NCI-H2081 treated with DMSO at 0.1 percent for 48 hours (cell line): ENCODE measurements around the gene LSM5.

Source experiments
- DNase-seq: peaks from one replicate; lab custom pipeline; 2025; lab: John Stamatoyannopoulos, UW

The LSM5 gene

DNA sequence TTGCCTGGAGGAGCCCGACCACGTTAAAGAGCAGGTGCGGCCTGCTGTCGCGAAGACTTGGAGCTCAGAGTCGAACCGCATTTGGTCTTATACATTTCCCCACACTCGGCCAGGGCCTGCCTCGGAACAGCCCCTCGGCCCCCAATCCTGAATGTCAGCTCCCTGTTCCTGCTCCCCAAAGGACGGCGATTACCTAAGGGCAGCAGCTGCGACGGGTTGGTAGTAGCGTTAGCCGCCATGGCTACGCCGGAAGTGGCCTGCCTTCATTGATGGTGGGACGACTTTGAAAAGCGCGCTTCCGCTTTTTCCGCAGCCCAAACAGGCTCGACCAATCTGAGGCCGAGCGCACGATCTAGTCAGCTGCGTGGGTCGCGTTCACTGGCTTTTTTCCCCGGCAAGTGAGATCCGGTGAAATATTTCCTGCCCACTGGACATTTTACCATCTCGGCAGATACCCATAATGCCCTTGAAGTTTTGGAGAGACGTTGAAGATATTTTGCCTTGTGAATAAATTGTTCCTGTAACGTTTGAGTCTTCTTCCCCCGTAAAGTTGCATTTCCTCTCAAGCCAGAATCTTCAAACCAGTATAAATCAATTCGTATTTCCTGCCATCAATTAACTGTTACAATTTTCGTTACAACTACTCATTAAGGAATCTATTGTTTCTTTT lies at the start of gene LSM5:
Gene LSM5 (minus strand): TSS at position 254 of the 670 bp plus-strand sequence. CDS start 15 bp downstream, at position 239.
- DNase-seq = peak; percentile 77

DNA sequence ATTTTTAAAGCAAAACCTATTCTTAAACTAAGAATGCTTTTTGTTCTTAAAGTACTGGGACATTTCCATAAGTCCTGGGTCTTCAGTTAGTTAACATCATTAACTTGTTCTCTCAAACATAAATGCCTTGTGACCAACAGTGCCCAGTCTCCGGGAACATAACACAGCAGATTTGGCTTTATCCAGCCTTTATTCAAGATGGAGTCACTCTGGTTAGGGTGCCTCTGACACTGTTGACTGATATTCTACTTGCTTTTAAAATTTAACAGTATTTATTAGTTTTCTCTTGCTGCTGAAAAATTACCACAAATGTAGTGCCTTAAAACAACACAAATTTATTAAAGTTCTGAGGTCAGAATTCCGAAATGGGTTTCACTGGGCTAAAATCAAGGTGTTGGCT lies 49.2 kb upstream of the LSM5 start:
- no peak for DNase-seq

DNA sequence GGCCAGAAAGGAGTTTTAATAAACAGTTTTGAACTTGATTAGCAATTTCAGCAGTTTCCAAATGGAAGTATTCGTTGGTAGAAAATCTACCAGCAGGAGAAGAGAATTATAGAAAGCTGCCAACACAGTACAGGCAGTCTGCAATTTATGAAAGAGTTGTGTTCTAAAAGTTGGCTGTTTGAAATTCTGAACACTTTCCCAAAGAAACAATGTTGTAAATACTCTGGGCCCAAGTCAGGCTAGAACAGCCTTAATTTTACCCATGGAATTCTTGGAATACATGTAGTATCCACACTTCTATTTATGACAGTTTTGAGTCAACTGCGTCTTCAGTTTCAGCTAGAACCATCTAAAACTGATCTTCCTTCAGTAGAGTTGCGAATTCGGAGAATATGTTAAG lies 47.6 kb upstream of the LSM5 start:
- no peak for DNase-seq

DNA sequence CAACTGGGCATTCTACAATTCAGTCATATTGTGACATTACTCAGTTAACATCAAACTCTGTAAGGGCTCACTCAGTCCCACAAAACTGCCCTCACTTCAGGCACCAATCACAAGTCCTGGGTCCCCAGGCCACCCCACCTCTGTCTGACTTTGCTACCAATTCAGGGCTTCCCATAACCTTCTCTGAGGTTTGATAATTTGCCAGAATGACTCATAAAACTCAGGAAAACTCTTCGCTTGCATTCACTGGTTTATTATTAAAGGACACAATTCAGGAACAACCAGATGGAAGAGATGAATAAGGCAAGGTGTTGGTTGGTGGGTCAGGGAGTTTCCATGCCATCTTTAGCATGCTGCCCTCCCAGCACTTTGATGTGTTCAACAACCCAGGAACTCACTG lies 46.4 kb upstream of the LSM5 start:
- DNase-seq = no peak

DNA sequence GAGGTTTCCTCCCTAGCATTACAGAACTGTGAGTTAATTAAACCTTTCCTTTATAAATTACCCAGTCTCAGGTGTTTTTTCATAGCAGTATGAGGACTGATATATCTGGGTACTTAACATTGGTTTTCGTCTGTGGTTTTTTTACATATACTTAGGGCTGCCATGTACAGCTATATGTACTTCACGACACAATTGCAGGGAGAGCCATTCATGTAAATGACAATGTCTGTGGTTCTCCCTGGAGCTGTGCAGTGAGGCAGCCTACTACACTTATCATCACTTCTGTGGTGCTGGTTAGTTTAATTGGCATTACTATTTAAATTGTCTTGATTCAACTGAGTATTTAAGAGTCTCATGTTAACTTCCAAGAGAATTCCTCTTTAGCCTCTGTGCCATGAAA lies 45.8 kb upstream of the LSM5 start:
- no peak for DNase-seq

DNA sequence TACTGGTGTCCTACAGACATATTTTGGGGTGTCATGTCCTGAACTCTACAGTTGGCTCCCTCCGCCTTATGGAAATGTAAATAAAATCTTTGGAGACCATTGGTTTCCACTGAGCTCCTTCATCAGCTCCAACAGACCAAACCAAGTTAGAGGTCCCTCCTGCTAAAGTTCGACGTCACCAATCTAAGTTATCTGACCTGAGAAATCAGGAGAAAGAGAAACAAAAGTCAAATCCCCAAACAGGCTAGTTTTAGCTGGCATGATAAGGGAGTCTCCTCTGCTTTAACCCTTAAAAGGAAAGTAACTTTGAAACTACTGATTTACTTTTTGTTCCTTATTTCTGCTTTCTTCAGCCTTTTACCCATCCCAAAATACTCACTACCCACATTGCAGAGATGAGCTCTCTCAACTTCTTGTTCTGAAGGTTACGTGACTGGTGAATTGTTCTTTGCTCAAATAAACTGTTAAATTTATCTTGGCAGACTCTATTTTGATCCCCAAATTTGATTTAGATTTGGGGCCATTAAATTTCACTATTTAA lies 45.1 kb upstream of the LSM5 start:
- no peak for DNase-seq

DNA sequence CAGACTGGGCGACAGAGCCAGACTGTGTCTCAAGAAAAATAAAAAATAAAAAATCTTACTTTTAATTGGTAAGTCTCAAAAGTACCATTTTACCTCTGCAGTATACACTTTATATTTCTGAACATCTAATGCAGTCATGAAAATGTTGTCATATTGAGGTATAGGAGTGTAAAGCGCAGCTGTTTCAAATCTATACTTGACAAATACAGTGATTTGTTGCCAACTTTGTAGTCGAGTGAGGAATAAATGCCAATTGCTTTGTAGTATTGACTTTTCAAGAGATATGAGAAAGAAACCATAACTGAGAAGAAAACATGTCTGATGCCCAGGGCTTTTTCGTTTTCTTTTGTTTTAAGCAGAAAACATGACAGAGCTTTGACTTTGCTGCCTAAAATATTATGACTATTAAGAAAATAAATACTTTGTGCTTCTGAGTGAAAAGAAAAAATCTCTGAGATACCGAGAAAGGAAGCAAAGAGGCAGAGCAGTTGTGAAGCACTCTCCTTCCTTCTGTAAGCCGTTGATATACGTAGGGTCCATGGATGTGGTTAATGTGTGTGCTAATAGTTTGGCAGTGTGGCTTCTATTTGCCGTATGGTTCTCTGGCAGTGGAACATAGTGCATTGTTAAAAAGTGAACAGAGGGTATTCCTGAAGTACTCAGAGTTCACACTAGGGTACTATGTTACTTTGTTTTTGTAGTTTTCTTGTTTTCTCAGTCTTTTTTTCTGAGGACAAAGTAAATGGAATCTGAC lies 43.3 kb upstream of the LSM5 start:
- DNase-seq = no peak

DNA sequence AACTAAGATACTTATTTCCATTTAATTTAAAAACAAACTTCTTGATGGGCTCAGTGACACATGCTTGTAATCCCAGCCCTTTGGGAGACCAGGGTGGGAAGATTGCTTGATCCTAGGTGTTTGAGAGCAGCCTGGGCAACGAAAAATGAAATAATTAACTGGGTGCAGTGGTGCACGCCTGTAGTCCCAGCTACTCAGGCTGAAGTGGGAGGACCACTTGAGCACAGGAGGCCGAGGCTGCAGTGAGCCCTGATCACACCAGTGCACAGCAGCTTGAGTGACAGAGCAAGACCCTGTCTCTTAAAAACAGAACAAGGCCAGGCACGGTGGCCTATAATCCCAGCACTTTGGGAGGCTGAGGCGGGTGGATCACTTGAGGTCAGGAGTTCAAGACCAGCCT lies 42.5 kb upstream of the LSM5 start:
- no peak for DNase-seq

DNA sequence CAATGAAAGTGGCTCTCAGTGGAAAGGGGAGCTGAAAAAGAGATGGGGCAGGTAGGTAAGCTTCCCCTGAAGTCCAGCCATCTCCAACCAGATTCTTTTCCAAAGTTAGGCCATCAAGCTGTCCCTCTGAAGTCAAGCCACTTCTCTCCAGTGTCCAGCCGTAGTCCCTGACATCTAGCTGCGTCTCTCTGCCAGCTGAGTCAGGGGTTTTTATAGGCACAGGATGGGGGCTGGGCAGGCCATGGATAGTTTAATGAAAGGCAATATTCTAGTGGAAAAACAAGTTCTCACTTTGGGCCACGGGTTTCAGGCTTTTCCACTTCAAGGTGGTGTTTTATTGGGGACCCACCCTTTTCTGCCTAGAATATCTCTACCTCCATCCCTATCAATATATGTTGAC lies 41.9 kb upstream of the LSM5 start:
- DNase-seq = no peak

DNA sequence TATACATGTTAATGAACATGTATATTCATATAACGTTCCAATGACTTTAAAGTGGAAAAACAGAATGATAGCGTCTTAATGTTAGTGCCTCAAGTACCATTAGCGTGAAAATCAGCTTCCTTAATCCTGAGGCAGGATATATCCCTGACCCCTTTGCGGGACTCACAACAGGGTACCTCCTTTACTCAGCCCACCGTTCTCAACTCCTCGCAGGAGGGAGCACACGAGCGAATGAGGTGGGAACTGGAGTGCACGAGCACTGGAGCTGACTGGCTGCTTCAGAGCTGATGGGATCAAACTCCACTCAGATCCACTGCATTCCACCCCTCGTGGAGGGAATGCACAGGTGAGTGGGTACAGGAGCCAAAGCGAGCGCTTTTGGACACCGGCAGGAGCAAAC lies 41.2 kb upstream of the LSM5 start:
- no peak for DNase-seq

DNA sequence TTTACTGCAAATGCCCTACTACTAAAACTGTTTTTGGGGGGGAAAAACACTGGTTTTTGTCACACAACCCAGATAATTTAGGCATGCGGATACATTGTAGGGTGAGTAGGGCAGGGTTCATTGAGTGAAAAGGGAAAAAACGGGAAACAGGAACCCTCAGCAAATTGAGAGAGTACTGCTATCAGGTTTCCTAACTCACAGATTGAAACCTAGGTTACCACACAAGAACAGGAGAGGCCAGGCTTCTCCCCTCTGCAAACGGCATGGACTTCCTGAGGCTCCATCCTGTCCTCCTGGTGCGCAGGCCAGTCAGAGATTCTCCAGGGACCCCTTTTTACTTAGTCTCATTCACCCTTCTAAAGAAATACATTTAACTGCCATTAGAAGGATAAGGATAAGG lies 35.7 kb upstream of the LSM5 start:
- no peak for DNase-seq

DNA sequence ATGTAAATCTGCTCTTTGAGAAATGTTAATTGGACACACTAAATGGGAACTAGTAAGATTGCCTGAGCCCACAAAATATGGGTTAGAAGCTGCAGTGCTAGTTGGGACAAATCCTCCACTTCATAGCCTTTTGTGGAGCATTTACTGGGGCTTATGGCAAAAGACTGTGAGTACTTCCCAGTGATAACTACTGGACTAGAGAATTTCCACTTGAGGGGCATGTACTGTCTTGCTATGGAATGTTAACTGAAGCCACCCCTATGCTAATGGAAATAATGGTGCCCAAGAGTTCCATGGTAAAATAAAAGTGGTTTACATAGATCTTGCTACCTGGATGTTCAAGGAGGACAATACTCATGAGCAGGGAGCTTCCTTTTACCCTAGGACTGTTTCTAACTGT lies 34.5 kb upstream of the LSM5 start:
- no peak for DNase-seq

DNA sequence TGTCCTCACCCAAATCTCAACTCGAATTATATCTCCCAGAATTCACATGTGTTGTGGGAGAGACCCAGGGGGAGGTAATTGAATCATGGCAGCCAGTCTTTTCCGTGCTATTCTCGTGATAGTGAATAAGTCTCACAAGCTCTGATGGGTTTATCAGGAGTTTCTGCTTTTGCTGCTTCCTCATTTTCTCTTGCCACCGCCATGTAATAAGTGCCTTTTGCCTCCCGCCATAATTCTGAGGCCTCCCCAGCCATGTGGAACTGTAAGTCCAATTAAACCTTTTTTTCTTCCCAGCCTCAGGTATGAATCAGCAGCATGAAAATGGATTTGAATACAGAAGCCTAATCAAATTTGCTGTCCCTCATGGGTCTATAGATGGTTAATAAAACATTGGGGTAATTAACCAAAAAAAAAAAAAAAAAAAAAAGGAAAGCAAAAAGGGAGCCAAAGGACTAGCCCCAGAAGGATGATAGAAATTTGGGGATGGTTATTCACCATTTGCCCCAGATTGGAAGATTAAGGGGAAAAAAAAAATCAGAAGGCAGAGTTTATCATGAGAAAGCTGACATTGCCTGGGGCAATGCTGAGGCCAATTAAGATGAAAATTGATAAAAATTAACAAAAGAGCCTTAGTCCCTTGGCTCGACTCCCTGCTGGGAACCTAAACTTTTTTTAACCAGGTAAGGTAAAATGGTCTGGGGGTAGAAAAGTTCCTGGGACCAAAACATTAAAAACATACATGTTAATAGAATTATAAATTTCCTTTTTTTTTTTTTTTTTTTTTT lies 32.8 kb upstream of the LSM5 start:
- no peak for DNase-seq

DNA sequence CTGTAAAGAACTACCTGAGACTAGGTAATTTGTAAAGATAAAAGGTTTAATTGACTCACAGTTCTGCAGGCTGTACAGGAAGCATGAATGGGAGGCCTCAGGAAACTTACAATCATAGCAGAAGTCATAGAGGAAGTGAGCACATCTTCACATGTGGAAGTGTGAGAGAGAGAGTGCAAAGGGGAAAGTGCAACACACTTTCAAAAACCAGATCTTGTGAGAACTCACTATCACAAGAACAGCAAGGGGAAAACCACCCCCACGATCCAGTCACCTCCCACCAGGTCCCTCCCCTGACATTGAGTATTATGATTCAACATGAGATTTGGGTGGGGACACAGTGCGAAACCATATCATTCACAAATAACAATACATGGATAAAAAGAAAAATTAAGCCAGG lies 29.6 kb upstream of the LSM5 start:
- no peak for DNase-seq

DNA sequence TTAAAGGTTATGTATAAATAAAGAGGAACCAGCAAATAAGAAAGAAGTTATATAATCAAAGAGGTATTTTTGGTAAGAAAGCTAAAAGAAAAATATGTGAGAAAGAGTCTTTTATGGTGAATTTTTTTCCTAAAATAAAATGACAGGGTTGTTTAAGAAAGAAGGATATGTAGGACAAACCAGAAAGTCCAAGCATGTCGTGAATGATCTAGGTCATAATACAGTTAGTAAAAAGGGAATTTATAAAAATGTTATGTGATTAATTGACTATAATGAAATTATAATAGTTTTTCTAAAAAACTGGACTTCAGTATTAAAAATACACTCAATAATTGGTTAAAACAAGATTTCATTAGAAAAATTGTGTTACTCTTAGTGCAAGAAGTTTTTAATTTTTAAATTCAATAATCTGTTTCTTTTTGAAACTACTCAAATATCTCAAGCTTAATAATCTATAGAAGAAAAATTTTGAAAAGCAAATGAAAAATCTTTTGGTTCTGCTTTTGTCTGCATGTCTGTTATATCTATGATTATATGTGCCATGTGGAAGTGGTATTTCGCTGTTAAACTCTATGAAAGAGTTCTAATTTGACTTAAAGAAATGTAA lies 28.5 kb upstream of the LSM5 start:
- DNase-seq = no peak

DNA sequence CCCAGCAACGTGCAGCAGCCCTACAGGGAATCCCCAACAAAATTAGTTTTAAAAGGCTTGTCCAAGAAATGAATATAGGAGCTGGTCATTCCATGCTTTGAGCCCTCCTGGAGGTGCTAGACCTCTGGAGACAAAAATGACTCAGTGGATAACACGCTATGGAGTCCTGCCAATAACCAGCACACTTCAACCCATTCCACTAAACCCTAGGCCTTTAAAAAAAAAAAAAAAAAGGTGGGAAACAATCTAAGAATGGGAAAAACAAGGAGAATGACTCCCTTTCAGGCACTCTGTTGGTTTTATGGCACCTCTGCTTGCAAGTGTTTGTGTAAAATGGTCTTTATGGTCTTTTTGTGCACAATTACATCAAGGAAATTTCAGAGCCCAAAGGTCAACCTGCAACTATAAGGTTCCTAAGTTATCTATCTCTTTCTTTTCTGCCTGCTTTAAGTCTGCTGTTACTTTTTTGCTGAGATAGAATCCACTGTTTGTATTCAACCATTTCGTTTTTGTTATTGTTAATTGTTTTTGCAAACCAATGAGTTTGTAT lies 26.4 kb upstream of the LSM5 start:
- DNase-seq = no peak

DNA sequence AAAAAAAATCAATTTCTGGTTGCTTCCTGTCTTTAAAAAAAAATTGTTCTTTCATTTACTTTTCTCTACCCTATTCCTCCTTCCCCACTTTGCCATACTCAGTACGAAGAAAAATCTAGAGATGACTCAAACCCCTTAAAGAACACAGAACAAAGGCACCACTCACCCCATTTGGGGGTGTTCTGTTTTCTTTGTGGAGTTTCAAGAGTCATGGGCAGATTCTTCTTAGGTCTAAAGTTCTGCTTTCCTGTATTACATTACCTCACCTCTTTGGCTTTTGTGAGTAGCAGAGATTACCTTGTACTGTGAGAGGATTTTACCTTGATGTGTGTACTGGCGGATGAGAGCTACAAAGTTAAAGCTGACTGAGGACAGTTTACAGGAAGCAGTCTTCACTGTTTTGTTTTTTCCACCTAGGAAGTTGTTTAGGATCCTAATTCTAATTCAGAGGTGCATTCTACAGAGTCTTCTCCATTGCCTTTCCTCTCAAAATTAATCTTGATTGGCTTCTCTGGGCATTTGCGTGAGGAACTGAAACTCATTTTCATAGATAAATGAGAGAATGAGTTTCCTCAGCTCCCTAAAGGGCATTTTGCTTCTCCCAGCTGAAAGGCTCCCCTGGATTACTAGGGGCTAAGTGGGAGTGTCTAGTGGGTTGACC lies 25.8 kb upstream of the LSM5 start:
- DNase-seq = no peak

DNA sequence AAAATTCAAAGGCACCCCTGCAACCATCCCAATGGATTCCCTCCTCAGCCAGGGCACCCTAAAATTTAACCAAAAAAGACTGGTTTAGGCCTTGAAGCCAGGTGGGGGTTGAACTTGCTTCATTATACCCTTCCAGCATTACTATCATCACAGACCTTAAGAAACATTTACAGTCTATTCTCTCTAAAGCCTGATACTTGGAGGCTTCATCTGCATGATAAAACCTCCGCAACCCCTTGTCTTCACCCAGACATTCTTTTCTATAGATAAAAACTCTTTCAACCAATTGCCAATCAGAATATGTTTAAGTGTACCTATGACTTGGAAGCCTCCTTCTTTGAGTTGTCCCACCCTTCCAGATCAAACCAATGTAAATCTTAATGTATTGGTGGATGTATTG lies 23.0 kb upstream of the LSM5 start:
- no peak for DNase-seq

DNA sequence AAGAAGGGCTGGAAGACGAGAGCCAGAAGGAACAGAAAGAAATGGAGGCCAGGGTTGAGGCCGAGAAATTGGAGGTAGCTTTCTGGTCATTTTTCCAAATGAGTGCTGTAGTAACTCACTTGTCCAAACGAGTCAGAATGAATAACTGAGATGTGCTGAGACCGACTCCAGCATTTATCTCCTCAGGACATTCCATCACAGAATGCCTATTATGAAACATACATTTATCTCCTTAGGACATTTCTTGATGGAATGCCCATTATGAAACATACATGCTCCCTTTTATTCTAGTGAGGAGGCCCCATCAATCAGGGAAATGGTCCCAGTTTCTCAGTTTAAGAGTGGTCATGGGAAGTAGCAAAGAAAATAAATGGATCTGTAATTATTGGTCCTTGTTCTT lies 21.6 kb upstream of the LSM5 start:
- no peak for DNase-seq

DNA sequence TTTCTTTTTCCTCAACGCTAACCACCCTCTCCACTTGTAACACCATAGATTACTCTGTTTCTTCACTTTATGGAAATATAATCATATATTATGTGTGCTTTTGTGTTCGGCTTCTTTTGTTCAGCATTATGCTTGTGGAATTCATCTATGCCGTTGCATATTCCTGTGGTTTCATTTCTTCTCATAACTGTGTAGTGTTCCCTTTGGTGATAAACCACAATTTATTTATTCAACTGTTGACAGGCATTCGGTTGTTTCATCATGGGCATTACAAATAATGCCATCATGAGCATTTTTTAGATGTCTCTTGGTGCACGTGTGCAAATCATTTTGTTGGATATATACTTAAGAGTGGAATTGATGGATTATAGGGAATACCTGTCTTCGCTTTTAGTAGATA lies 17.2 kb upstream of the LSM5 start:
- no peak for DNase-seq

DNA sequence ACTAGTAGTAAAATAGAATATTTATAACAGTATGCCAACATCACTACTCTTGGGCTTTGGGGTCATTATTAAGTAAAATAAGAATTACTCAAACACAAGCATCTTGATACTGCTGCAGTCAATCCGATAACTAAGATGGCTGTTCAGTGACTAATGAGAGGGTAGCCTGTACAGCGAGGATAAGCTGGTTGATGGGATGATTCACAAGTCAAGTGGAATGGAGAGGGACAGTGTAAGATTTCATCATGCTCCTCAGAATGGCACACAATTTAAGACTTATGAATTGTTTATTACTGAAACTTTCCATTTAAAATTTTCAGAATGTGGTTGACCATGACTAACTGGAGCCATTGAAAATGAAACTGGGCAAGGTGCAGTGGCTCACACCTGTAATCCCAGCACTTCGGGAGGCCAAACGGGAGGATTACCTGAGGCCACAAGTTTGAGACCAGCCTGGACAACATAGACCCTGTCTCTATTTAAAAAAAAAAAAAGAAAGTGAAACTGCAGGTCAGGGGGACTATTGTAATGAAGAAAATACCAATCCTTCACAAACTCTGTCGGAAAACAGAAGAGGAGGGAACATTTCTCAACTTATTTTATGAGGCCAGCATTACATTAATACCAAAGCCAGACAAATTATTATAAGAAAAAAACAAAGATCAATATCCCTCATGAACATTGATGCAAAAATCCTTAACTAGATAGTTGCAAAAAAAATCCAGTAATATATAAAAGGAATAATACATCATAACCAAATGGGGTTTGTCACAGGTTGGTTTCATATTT lies 16.3 kb upstream of the LSM5 start:
- DNase-seq = no peak
